ENCODE data around the gene CYP4V2. TPM values are rescaled to one million over a fixed set of nuclear protein-coding genes. Genes with fewer than 3 reads are reported as not detected.

CYP4V2 gene
- polyA plus RNA-seq, 1 donor from 2014 or later: 5.6 TPM

DNA sequence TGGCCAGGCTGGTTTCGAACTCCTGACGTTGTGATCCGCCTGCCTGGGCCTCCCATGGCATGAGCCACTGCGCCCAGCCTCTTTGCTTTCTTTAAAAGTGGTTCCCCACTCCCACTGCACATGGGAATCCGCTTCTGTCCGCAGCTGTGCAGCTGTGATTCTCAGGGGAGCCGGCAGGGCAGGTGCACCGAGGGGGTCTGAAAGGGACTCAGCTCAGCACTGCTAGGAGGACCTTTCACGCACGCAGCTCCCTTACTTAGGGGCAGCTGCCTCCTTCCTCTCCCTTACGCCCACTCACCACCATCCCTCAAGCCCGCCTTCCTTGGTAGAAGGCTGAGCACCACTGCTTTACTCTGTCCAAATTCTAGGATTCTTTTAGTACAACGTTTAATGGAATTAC is 40.4 kb upstream of the CYP4V2 start:
- TF ChIP-seq TAF1 (IDR thresholded peaks at IDR 0.05; ENCODE audit: low read depth) (no peak), CTCF (IDR thresholded peaks at IDR 0.05; ENCODE audit: poor library complexity, severe bottlenecking) (no peak), EZH2 (IDR thresholded peaks at IDR 0.05; ENCODE audit: borderline replicate concordance, insufficient read depth, low read length, poor library complexity, severe bottlenecking) (no peak), MXI1 (conservative IDR thresholded peaks at IDR 0.05; ENCODE audit: poor library complexity, severe bottlenecking) (no peak), EP300 (conservative IDR thresholded peaks at IDR 0.05; ENCODE audit: poor library complexity, severe bottlenecking) (no peak), POLR2AphosphoS5 (IDR thresholded peaks at IDR 0.05) (no peak), RAD21 (conservative IDR thresholded peaks at IDR 0.05) (no peak), SMC3 (conservative IDR thresholded peaks at IDR 0.05; ENCODE audit: poor library complexity) (no peak)
- TF ChIP-seq, protein P1, sequence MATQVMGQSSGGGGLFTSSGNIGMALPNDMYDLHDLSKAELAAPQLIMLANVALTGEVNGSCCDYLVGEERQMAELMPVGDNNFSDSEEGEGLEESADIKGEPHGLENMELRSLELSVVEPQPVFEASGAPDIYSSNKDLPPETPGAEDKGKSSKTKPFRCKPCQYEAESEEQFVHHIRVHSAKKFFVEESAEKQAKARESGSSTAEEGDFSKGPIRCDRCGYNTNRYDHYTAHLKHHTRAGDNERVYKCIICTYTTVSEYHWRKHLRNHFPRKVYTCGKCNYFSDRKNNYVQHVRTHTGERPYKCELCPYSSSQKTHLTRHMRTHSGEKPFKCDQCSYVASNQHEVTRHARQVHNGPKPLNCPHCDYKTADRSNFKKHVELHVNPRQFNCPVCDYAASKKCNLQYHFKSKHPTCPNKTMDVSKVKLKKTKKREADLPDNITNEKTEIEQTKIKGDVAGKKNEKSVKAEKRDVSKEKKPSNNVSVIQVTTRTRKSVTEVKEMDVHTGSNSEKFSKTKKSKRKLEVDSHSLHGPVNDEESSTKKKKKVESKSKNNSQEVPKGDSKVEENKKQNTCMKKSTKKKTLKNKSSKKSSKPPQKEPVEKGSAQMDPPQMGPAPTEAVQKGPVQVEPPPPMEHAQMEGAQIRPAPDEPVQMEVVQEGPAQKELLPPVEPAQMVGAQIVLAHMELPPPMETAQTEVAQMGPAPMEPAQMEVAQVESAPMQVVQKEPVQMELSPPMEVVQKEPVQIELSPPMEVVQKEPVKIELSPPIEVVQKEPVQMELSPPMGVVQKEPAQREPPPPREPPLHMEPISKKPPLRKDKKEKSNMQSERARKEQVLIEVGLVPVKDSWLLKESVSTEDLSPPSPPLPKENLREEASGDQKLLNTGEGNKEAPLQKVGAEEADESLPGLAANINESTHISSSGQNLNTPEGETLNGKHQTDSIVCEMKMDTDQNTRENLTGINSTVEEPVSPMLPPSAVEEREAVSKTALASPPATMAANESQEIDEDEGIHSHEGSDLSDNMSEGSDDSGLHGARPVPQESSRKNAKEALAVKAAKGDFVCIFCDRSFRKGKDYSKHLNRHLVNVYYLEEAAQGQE (IDR thresholded peaks at IDR 0.05; ENCODE audit: borderline replicate concordance): no peak
- no peaks in the 10 kb centered on the region for H3K79me2 ChIP-seq (replicated peaks; ENCODE audit: insufficient read depth, low read length)
- H3K4me2 ChIP-seq (ENCODE audit: low read length): no peak overlapping the region
- no peaks in the 10 kb centered on the region for H4K20me1 ChIP-seq (ENCODE audit: insufficient read depth)
- no peak overlapping the region for H2AFZ ChIP-seq (ENCODE audit: low read depth, low read length)
- H3K27ac ChIP-seq (ENCODE audit: low read length): no peak overlapping the region
- no peaks in the 10 kb centered on the region for H3K9me3 ChIP-seq (ENCODE audit: low read length)
- H3K4me3 ChIP-seq (ENCODE audit: low read length): no peak overlapping the region
- peaks cover 4% of the 10 kb centered on the region for H3K27me3 ChIP-seq (ENCODE audit: insufficient read depth, low read depth, low read length)
- no peaks in the 10 kb centered on the region for H3K9me2 ChIP-seq (ENCODE audit: insufficient read depth, low read length)
- H3F3A ChIP-seq (ENCODE audit: insufficient read depth, low read length, poor library complexity, severe bottlenecking): no peaks in the 10 kb centered on the region
- H3K9ac ChIP-seq (ENCODE audit: low read length): no peak overlapping the region
- H3K36me3 ChIP-seq (ENCODE audit: insufficient read depth, low read length): no peaks in the 10 kb centered on the region

- TF ChIP-seq POLR2AphosphoS5 (IDR thresholded peaks at IDR 0.05) (no peak), RAD21 (conservative IDR thresholded peaks at IDR 0.05) (no peak), SMC3 (conservative IDR thresholded peaks at IDR 0.05; ENCODE audit: poor library complexity) (no peak), TAF1 (IDR thresholded peaks at IDR 0.05; ENCODE audit: low read depth) (no peak), EZH2 (IDR thresholded peaks at IDR 0.05; ENCODE audit: borderline replicate concordance, insufficient read depth, low read length, poor library complexity, severe bottlenecking) (no peak), EP300 (conservative IDR thresholded peaks at IDR 0.05; ENCODE audit: poor library complexity, severe bottlenecking) (no peak), CTCF (IDR thresholded peaks at IDR 0.05; ENCODE audit: poor library complexity, severe bottlenecking) (no peak), MXI1 (conservative IDR thresholded peaks at IDR 0.05; ENCODE audit: poor library complexity, severe bottlenecking) (no peak)
- TF ChIP-seq, protein P1 (IDR thresholded peaks at IDR 0.05; ENCODE audit: borderline replicate concordance): no peak
Observed at GRCh38 chr4:186151499-186151898, 39.9 kb upstream of the CYP4V2 start.

More at GRCh38 chr4:186151499-186151898, 39.9 kb upstream of the CYP4V2 start:
- Histone ChIP-seq H3K9ac (ENCODE audit: low read length) (no peak overlapping the region), H3K9me2 (ENCODE audit: insufficient read depth, low read length) (no peaks in the 10 kb centered on the region), H3K4me2 (ENCODE audit: low read length) (no peak overlapping the region), H3K79me2 (replicated peaks; ENCODE audit: insufficient read depth, low read length) (no peaks in the 10 kb centered on the region), H2AFZ (ENCODE audit: low read depth, low read length) (no peak overlapping the region), H3K27ac (ENCODE audit: low read length) (no peak overlapping the region), H3K4me3 (ENCODE audit: low read length) (no peak overlapping the region), H3K36me3 (ENCODE audit: insufficient read depth, low read length) (no peaks in the 10 kb centered on the region), H3K9me3 (ENCODE audit: low read length) (no peaks in the 10 kb centered on the region), H3F3A (ENCODE audit: insufficient read depth, low read length, poor library complexity, severe bottlenecking) (no peaks in the 10 kb centered on the region), H3K27me3 (ENCODE audit: insufficient read depth, low read depth, low read length) (peaks cover 4% of the 10 kb centered on the region), H4K20me1 (ENCODE audit: insufficient read depth) (no peaks in the 10 kb centered on the region)
